ENCODE measurements around the gene CIAO1.

GRCh38 chr2:96231316-96231715 lies 34.7 kb upstream of the CIAO1 start:
- TF ChIP-seq MAX (IDR thresholded peaks at IDR 0.05): no peak
- TF ChIP-seq TAF1 (IDR thresholded peaks at IDR 0.05; ENCODE audit: low read depth): no peak

Data from Ishikawa (cell line).